ENCODE measurements around the gene UGCG. TPM values are rescaled to one million over a fixed set of nuclear protein-coding genes. Genes with fewer than 3 reads are reported as not detected.

The UGCG gene
- total RNA-seq, 2 experiments from 2014 or later = 12.4 to 13.5 TPM

GRCh38 chr9:111909444-111909843 is 12.8 kb downstream of the UGCG start:
- no peaks in the 10 kb centered on the region for H3K9me3 Mint-ChIP-seq
- CTCF ChIA-PET = interaction anchor here (1.2 kb wide), 1 partner anchor 165 kb away, joined by 4 read pairs; no protein-coding TSS in a partner anchor
- peaks cover 80% of the 10 kb centered on the region for H3K4me1 Mint-ChIP-seq (ENCODE audit: low read depth)
- intact Hi-C loops (cut with micrococcal nuclease) = no loop called here
- no peak for DNase-seq
- no peak overlapping the region for H3K27ac Mint-ChIP-seq
- POLR2A ChIA-PET = no interaction called here
- H3K36me3 Mint-ChIP-seq = peaks cover 5% of the 10 kb centered on the region
- no peaks in the 10 kb centered on the region for H3K27me3 Mint-ChIP-seq
- H3K4me3 Mint-ChIP-seq = no peak overlapping the region

GRCh38 chr9:111910428-111910827 is 13.8 kb downstream of the UGCG start:
- H3K27ac Mint-ChIP-seq = no peak overlapping the region
- CTCF ChIA-PET = interaction anchor here (0.8 kb wide), 1 partner anchor 12 kb away, joined by 3 read pairs; no protein-coding TSS in a partner anchor
- H3K27me3 Mint-ChIP-seq = no peaks in the 10 kb centered on the region
- peaks cover 85% of the 10 kb centered on the region for H3K4me1 Mint-ChIP-seq (ENCODE audit: low read depth)
- no peaks in the 10 kb centered on the region for H3K9me3 Mint-ChIP-seq
- H3K4me3 Mint-ChIP-seq = no peak overlapping the region
- peaks cover 6% of the 10 kb centered on the region for H3K36me3 Mint-ChIP-seq
- peak; percentile 35 for DNase-seq
- intact Hi-C loops (cut with micrococcal nuclease) = loop anchor here (1.0 to 10.0 kb wide), 3 partner anchors 28 to 1656 kb away; partner anchors contain the start of genes INIP and TXN
- POLR2A ChIA-PET = no interaction called here

DNA sequence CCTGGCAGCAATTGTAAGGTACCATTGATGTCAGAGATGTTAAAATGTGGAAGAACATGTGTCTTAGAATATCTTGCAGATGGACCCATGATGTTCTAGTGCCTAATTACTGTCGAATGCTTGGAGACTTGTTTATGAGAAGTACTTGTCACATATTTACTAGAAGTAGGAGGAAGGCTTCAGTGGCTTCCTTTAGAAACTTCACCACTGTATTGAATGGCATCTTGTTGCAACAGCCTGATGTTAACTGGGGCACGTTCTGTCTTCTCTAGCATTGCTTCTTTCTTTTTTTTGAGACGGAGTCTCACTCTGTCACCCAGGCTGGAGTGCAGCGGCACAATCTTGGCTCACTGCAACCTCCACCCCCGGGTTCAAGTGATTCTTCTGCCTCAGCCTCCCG is 16.5 kb downstream of the UGCG start:
- peaks cover 85% of the 10 kb centered on the region for H3K4me1 Mint-ChIP-seq (ENCODE audit: low read depth)
- ChIA-PET CTCF (no interaction called here), POLR2A (no interaction called here)
- intact Hi-C loops (cut with micrococcal nuclease) = loop anchor here (10.0 kb wide), 2 partner anchors 802 to 1658 kb away; partner anchors contain the start of genes INIP and TXN
- H3K9me3 Mint-ChIP-seq = no peaks in the 10 kb centered on the region
- DNase-seq = no peak
- peaks cover 16% of the 10 kb centered on the region for H3K36me3 Mint-ChIP-seq
- no peaks in the 10 kb centered on the region for H3K27me3 Mint-ChIP-seq
- no peak overlapping the region for H3K4me3 Mint-ChIP-seq
- H3K27ac Mint-ChIP-seq = no peak overlapping the region

DNA sequence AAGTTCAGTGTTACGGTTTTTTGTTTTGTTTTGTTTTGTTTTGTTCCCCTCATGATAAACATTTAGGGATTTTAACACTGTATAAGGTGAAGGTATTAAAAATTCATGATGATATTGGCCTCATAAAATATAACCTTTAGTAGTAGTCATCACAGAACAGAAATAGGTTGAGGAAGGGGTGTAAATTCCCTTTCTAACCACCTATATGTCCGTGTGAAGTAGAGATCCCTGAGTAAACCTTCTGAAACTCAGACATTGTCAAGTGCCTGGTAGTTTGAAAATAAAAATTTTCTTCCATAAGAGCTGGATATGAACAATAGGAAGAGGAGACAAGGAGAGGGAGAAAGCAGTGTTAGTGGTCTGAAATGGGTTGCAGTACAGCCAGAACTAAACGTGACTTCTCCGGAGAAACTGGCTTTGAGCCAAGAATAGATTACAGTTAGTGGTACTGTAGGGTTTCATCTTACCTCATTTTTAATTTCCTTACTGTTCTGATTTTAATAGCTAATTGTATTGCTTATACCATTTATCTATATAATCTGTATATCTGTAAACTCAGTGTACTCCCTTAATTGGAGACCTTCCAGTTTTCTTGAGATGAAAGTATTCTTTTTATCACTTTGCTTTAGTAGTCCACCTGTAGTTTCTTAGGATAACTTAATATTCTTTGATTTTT is 18.3 kb downstream of the UGCG start:
- Mint-ChIP-seq H3K36me3 (peaks cover 19% of the 10 kb centered on the region), H3K27ac (no peak overlapping the region), H3K4me1 (ENCODE audit: low read depth) (peaks cover 67% of the 10 kb centered on the region), H3K9me3 (no peaks in the 10 kb centered on the region), H3K4me3 (peak overlapping the region; percentile 44), H3K27me3 (no peaks in the 10 kb centered on the region)
- ChIA-PET POLR2A (interaction anchor here (0.7 to 2.9 kb wide), 6 partner anchors 11 to 114 kb away, joined by 3 to 22 read pairs (median 4); partner anchors contain the start of gene UGCG), CTCF (interaction anchor here (0.6 to 2.0 kb wide), 11 partner anchors 9 to 160 kb away, joined by 3 to 15 read pairs (median 3); partner anchors contain the start of gene UGCG)
- no peak for DNase-seq
- intact Hi-C loops (cut with micrococcal nuclease) = loop anchor here (1.0 to 10.0 kb wide), 6 partner anchors 108 to 1660 kb away; partner anchors contain the start of genes INIP and TXN

DNA sequence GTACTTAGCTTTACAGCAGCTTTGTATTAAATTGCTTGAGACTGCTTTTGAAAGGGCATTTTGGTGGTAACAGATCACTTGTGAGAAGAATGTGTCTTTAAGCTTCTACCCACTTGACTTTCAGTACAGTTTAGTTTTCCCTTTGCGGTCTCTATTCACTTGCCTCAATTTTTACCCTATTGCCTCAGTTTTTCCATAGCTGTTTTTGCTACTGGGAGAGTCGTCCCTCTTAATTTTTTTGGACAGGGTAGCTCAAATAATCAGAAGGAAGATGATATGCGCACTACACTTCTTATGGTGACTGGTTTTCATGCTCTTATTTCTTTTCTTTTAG is 18.8 kb downstream of the UGCG start:
- POLR2A ChIA-PET = interaction anchor here (0.7 to 2.9 kb wide), 6 partner anchors 11 to 113 kb away, joined by 3 to 22 read pairs (median 4); partner anchors contain the start of gene UGCG
- peak overlapping the region; percentile 44 for H3K27ac Mint-ChIP-seq
- H3K27me3 Mint-ChIP-seq = no peaks in the 10 kb centered on the region
- no peaks in the 10 kb centered on the region for H3K9me3 Mint-ChIP-seq
- CTCF ChIA-PET = interaction anchor here (0.6 to 2.0 kb wide), 12 partner anchors 9 to 464 kb away, joined by 3 to 15 read pairs (median 3); partner anchors contain the start of genes HSDL2 and UGCG
- intact Hi-C loops (cut with micrococcal nuclease) = loop anchor here (1.0 to 10.0 kb wide), 6 partner anchors 108 to 1661 kb away; partner anchors contain the start of genes INIP and TXN
- H3K4me3 Mint-ChIP-seq = peak overlapping the region; percentile 44
- no peak for DNase-seq
- peaks cover 62% of the 10 kb centered on the region for H3K4me1 Mint-ChIP-seq (ENCODE audit: low read depth)
- peaks cover 19% of the 10 kb centered on the region for H3K36me3 Mint-ChIP-seq

DNA sequence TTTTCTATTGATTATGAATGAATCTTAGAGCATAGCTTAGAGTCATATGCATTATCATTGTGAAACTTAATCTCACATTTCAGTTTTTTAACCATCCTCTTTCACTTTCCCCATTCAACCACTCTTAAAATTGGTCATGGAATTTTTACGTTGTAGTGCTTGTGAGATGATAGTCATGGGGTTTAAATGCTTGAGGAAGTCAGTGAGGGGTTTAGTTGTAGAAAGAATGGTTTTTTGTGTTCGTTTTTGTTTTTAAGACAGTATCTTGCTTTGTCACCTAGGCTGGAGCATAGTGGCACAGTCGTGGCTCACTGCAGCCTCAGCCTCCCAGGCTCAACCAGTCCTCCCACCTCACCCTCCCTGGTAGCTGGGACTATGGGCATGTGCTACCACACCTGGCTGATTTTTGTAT is 19.6 kb downstream of the UGCG start:
- H3K27me3 Mint-ChIP-seq = no peaks in the 10 kb centered on the region
- CTCF ChIA-PET = interaction anchor here (0.7 to 2.0 kb wide), 7 partner anchors 20 to 802 kb away, joined by 3 to 15 read pairs (median 4); partner anchors contain the start of genes HSDL2, INIP and UGCG
- intact Hi-C loops (cut with micrococcal nuclease) = loop anchor here (1.0 to 10.0 kb wide), 11 partner anchors 10 to 1661 kb away; partner anchors contain the start of genes INIP and TXN
- no peaks in the 10 kb centered on the region for H3K9me3 Mint-ChIP-seq
- H3K36me3 Mint-ChIP-seq = peaks cover 19% of the 10 kb centered on the region
- POLR2A ChIA-PET = interaction anchor here (1.7 to 2.9 kb wide), 2 partner anchors 19 to 22 kb away, joined by 10 to 22 read pairs; partner anchors contain the start of gene UGCG
- H3K27ac Mint-ChIP-seq = peak overlapping the region; percentile 77
- DNase-seq = peak; percentile 53
- peaks cover 54% of the 10 kb centered on the region for H3K4me1 Mint-ChIP-seq (ENCODE audit: low read depth)
- peak overlapping the region; percentile 8 for H3K4me3 Mint-ChIP-seq

- intact Hi-C loops (cut with micrococcal nuclease) = loop anchor here (2.0 to 10.0 kb wide), 6 partner anchors 42 to 1662 kb away; partner anchors contain the start of genes INIP and TXN
- no peak overlapping the region for H3K27ac Mint-ChIP-seq
- peaks cover 46% of the 10 kb centered on the region for H3K4me1 Mint-ChIP-seq (ENCODE audit: low read depth)
- peaks cover 19% of the 10 kb centered on the region for H3K36me3 Mint-ChIP-seq
- no peak for DNase-seq
- H3K4me3 Mint-ChIP-seq = no peak overlapping the region
- ChIA-PET CTCF (no interaction called here), POLR2A (interaction anchor here (0.7 kb wide), 1 partner anchor 20 kb away, joined by 3 read pairs; the partner anchor contains the start of gene UGCG)
- H3K27me3 Mint-ChIP-seq = no peaks in the 10 kb centered on the region
- H3K9me3 Mint-ChIP-seq = no peaks in the 10 kb centered on the region
Measured at GRCh38 chr9:111917201-111917600, 20.6 kb downstream of the UGCG start.

DNA sequence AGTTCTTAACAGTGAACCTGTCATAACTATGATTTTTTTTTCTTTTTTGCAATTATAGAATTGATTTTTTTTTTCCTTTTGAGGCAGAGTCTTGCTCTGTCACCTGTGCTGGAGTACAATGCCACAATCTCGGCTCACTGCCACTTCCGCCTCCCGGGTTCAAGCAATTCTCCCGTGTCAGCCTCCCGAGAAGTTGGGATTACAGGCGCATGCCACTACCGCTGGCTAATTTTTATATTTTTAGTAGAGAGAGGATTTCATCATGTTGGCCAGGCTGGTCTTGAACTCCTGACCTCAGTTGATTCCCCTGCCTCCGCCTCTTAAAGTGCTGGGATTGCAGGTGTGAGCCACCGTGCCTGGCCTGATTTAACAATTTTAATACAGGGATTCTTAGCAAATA is 21.4 kb downstream of the UGCG start:
- POLR2A ChIA-PET = no interaction called here
- intact Hi-C loops (cut with micrococcal nuclease) = loop anchor here (2.0 to 10.0 kb wide), 6 partner anchors 41 to 1663 kb away; partner anchors contain the start of genes INIP and TXN
- H3K4me3 Mint-ChIP-seq = no peak overlapping the region
- no peak for DNase-seq
- peaks cover 17% of the 10 kb centered on the region for H3K36me3 Mint-ChIP-seq
- peaks cover 45% of the 10 kb centered on the region for H3K4me1 Mint-ChIP-seq (ENCODE audit: low read depth)
- CTCF ChIA-PET = no interaction called here
- no peaks in the 10 kb centered on the region for H3K9me3 Mint-ChIP-seq
- H3K27ac Mint-ChIP-seq = no peak overlapping the region
- no peaks in the 10 kb centered on the region for H3K27me3 Mint-ChIP-seq

DNA sequence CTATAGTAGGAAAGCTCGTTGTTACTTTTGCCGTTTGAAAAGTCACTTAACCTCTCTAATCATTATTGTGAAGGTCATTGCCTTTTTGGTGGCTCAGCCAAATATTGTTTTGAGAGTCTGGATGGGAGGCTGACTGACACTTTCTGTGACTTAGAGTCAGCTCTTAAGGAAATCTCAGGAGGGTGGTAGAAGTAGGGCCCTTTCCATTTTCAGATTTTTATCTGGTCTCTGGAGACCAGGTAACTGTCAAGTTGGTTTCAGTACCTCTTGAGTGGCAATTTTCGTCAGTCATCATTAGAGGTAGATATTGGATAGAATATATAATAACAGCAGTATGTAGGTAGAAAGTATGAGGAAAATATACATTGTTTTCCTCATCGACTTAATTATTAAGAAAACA is 23.3 kb downstream of the UGCG start:
- ChIA-PET POLR2A (no interaction called here), CTCF (interaction anchor here (1.2 kb wide), 1 partner anchor 17 kb away, joined by 3 read pairs; no protein-coding TSS in a partner anchor)
- no peaks in the 10 kb centered on the region for H3K27me3 Mint-ChIP-seq
- no peaks in the 10 kb centered on the region for H3K9me3 Mint-ChIP-seq
- DNase-seq = no peak
- H3K36me3 Mint-ChIP-seq = peaks cover 18% of the 10 kb centered on the region
- H3K4me3 Mint-ChIP-seq = no peak overlapping the region
- H3K27ac Mint-ChIP-seq = no peak overlapping the region
- intact Hi-C loops (cut with micrococcal nuclease) = loop anchor here (5.0 to 10.0 kb wide), 5 partner anchors 113 to 1665 kb away; partner anchors contain the start of genes INIP and TXN
- H3K4me1 Mint-ChIP-seq (ENCODE audit: low read depth) = peaks cover 27% of the 10 kb centered on the region

- intact Hi-C loops (cut with micrococcal nuclease) = no loop called here
- no peak for DNase-seq
- peaks cover 23% of the 10 kb centered on the region for H3K4me1 Mint-ChIP-seq (ENCODE audit: low read depth)
Measured at GRCh38 chr9:111920531-111920930, 23.9 kb downstream of the UGCG start.

DNA sequence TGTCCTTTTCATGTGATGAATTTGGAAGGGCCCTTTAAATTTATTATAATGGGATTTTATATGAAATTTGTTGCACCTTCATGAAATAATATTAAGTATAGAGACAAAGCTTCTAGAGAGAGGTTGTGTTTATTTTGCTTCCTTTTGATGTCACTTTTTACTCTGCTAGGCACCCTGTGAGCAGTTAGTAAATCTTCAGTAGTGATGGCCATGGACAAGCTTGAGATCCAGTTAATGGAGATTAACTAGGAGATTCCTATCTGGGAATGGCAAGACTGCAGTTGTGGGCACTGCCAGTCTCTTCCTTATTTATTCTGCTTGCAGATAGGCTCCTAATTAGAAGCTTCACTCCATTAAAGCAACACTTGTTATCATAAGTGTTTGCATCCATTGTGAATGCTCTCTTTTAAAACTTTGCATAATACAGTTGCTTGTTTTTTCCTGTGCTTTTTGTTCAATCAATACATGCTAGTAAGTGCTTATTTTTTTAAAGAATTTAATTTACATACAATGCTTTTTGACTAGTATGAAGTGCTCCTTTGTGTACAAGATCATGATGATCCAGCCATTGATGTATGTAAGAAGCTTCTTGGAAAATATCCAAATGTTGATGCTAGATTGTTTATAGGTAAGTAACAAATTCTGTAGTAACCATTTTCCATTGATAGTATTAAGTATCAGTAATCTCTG is 25.9 kb downstream of the UGCG start:
- CTCF ChIA-PET = no interaction called here
- Mint-ChIP-seq H3K27me3 (no peaks in the 10 kb centered on the region), H3K27ac (no peak overlapping the region), H3K9me3 (no peaks in the 10 kb centered on the region), H3K4me3 (no peak overlapping the region), H3K36me3 (peaks cover 10% of the 10 kb centered on the region), H3K4me1 (ENCODE audit: low read depth) (peaks cover 21% of the 10 kb centered on the region)
- POLR2A ChIA-PET = no interaction called here
- intact Hi-C loops (cut with micrococcal nuclease) = no loop called here
- DNase-seq = no peak

More at GRCh38 chr9:111920531-111920930, 23.9 kb downstream of the UGCG start:
- Mint-ChIP-seq H3K4me3 (no peak overlapping the region), H3K27ac (no peak overlapping the region), H3K27me3 (no peaks in the 10 kb centered on the region), H3K9me3 (no peaks in the 10 kb centered on the region), H3K36me3 (peaks cover 17% of the 10 kb centered on the region)
- POLR2A ChIA-PET = no interaction called here
- CTCF ChIA-PET = interaction anchor here (1.2 kb wide), 1 partner anchor 16 kb away, joined by 3 read pairs; no protein-coding TSS in a partner anchor
